Omental fat pad (tissue), 4 donors: Measurements from ENCODE around the gene PTRH1. TPM values are rescaled to one million over a fixed set of nuclear protein-coding genes. Genes with fewer than 3 reads are reported as not detected.

Experiments
- ATAC-seq: fragments of 150-250 bp; one replicate; pipeline ENCODE4 v1.9.1; 2016; ENCODE audit warnings: mild to moderate bottlenecking, moderate library complexity; ENCODE audit not compliant: low FRiP score
- DNase-seq: peaks from one replicate; pipeline ENCODE4 v3.0.0-alpha.2; 2019; ENCODE audit warnings: low spot score
- CTCF ChIP-seq, 3 donors: fragments of 450-650 bp; IDR thresholded peaks; one replicate each; pipeline ENCODE4 v1.5.1; 2016 to 2017; ENCODE audit warnings: antibody characterized with exemption in 3 of 3, mild to moderate bottlenecking in 3 of 3, moderate library complexity in 2 of 3
- total RNA-seq, 4 donors: library from RNA; depleted of rRNA; stranded (reverse); fragments of >200 nt; gene quantifications; one replicate each; pipeline ENCODE4 v1.1.0, GENCODE V29; 2016

The PTRH1 gene
- total RNA-seq, 4 donors from 2014 or later, result 13.4 to 33.5 (median 23.6) TPM

- no peak for DNase-seq
- TF ChIP-seq CTCF (IDR thresholded peaks at IDR 0.05), result no peak
- ATAC-seq, result peak; percentile 50
Observed at GRCh38 chr9:127723444-127723843, 8.0 kb upstream of the PTRH1 start.

- ATAC-seq, result no peak
- DNase-seq, result no peak
- TF ChIP-seq CTCF (IDR thresholded peaks at IDR 0.05), result no peak
Observed at GRCh38 chr9:127723013-127723412, 7.5 kb upstream of the PTRH1 start.

GRCh38 chr9:127722055-127722745, 6.7 kb upstream of the PTRH1 start:
- DNase-seq, result no peak
- no peak for ATAC-seq
- TF ChIP-seq CTCF (IDR thresholded peaks at IDR 0.05), result no peak

GRCh38 chr9:127721391-127721821, 5.9 kb upstream of the PTRH1 start:
- no peak for DNase-seq
- no peak for ATAC-seq

GRCh38 chr9:127720865-127721227, 5.4 kb upstream of the PTRH1 start:
- DNase-seq (no peak), ATAC-seq (no peak)
- TF ChIP-seq CTCF (IDR thresholded peaks at IDR 0.05), result no peak

More at GRCh38 chr9:127721391-127721821, 5.9 kb upstream of the PTRH1 start:
- TF ChIP-seq CTCF (IDR thresholded peaks at IDR 0.05), result no peak

- TF ChIP-seq CTCF (IDR thresholded peaks at IDR 0.05), result no peak
- ATAC-seq (no peak), DNase-seq (no peak)
Observed at GRCh38 chr9:127720031-127720864, 4.8 kb upstream of the PTRH1 start.
